Measurements from ENCODE around the gene DCXR.

DNA sequence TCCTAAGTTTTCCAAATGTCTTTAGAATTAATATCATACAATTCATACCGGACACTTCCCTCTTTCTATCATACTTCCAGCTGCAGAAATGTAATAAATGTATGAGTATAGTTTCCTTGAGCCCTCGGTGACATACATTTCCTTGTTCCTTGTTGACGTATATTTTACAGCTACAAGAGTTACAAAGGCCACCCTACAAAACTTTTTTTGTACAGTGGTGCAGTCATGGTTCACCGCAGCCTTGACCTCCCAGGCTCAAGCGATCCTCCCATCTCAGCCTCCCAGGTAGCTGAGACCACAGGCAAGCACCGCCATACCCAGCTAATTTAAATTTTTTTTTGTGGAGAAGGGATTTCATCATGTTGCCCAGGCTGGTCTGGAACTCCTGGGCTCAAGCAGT is 35.3 kb upstream of the DCXR start:
- no peak for TF ChIP-seq GLIS1 (tag by site-specific recombination; IDR thresholded peaks at IDR 0.05)
- TF ChIP-seq, protein P1, sequence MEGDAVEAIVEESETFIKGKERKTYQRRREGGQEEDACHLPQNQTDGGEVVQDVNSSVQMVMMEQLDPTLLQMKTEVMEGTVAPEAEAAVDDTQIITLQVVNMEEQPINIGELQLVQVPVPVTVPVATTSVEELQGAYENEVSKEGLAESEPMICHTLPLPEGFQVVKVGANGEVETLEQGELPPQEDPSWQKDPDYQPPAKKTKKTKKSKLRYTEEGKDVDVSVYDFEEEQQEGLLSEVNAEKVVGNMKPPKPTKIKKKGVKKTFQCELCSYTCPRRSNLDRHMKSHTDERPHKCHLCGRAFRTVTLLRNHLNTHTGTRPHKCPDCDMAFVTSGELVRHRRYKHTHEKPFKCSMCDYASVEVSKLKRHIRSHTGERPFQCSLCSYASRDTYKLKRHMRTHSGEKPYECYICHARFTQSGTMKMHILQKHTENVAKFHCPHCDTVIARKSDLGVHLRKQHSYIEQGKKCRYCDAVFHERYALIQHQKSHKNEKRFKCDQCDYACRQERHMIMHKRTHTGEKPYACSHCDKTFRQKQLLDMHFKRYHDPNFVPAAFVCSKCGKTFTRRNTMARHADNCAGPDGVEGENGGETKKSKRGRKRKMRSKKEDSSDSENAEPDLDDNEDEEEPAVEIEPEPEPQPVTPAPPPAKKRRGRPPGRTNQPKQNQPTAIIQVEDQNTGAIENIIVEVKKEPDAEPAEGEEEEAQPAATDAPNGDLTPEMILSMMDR (tag by site-specific recombination; IDR thresholded peaks at IDR 0.05) = no peak
- no peak for TF ChIP-seq PBX3 (CRISPR knock-in tag; IDR thresholded peaks at IDR 0.05)
- TF ChIP-seq, protein P2, sequence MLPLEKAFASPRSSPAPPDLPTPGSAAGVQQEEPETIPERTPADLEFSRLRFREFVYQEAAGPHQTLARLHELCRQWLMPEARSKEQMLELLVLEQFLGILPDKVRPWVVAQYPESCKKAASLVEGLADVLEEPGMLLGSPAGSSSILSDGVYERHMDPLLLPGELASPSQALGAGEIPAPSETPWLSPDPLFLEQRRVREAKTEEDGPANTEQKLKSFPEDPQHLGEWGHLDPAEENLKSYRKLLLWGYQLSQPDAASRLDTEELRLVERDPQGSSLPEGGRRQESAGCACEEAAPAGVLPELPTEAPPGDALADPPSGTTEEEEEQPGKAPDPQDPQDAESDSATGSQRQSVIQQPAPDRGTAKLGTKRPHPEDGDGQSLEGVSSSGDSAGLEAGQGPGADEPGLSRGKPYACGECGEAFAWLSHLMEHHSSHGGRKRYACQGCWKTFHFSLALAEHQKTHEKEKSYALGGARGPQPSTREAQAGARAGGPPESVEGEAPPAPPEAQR (tag by site-specific recombination; IDR thresholded peaks at IDR 0.05) = no peak
- no peak for TF ChIP-seq ZNF23 (tag by site-specific recombination; IDR thresholded peaks at IDR 0.05; ENCODE audit: borderline replicate concordance)
- no peak for TF ChIP-seq ZNF239 (tag by site-specific recombination; IDR thresholded peaks at IDR 0.05)
